GM12878 (cell line): Measurements from ENCODE around the gene MSL3B.

Source experiments
- ATAC-seq: fragments of 200-7000 bp; cut with Tn5 transposase; 3 replicates; pipeline ENCODE4 v1.9.1; 2020; ENCODE audit warnings: mild to moderate bottlenecking, moderate library complexity
- BruUV-seq: library from RNA; stranded (reverse); fragments of 400-500 nt; replicated peaks from 2 replicates; lab custom pipeline; 2021; lab: Mats Ljungman, UMichigan
- CTCF ChIA-PET: fragments of 300-600 bp; sonication (Branson Sonifier 250); formaldehyde crosslinking; extraction: SDS; loops from one replicate; lab custom pipeline; 2021; ENCODE audit warnings: inconsistent platforms; lab: Yijun Ruan, JAX
- POLR2A ChIA-PET: fragments of 350-600 bp; formaldehyde crosslinking; extraction: SDS; loops from one replicate; lab custom pipeline; 2021; ENCODE audit warnings: inconsistent platforms; lab: Charles Lee
- RAD21 ChIA-PET: fragments of 300-600 bp; sonication (Branson Sonifier 250); formaldehyde crosslinking; loops from one replicate; lab custom pipeline; 2023; ENCODE audit warnings: antibody characterized with exemption; ENCODE audit not compliant: unreplicated experiment; lab: Charles Lee
- SMC1A ChIA-PET: fragments of 300-600 bp; sonication (Branson Sonifier 250); formaldehyde crosslinking; loops from one replicate; lab custom pipeline; 2023; ENCODE audit not compliant: unreplicated experiment, uncharacterized antibody; lab: Charles Lee
- DNase-seq: peaks from one replicate; pipeline ENCODE4 v3.0.0-alpha.2; 2011; ENCODE audit warnings: low read depth, low spot score
- FAIRE-seq: peaks from 3 replicates; lab custom pipeline; 2011; peaks lifted over from hg19 to GRCh38; lab: Jason Lieb, UNC
- H2AFZ ChIP-seq: 2 replicates; pipeline ENCODE4 v1.6.0; 2011; ENCODE audit warnings: low read depth, low read length, control low read depth; ENCODE audit not compliant: control insufficient read depth
- H3K27ac ChIP-seq: 2 replicates; pipeline ENCODE4 v1.5.1; 2011; ENCODE audit warnings: control low read depth; ENCODE audit not compliant: control insufficient read depth, insufficient read depth
- H3K27me3 ChIP-seq, 2 experiments: replicated peaks in 1 of 2; 2 replicates each; pipeline versions ENCODE4 v1.6.0 to v1.6.1; 2011; ENCODE audit warnings: low read length in 1 of 2; ENCODE audit not compliant: control insufficient read depth in 2 of 2, insufficient read depth in 2 of 2
- H3K36me3 ChIP-seq, 2 experiments: 2 replicates each; pipeline ENCODE4 v1.5.1; 2011; ENCODE audit warnings: low read length in 1 of 2; ENCODE audit not compliant: control insufficient read depth in 2 of 2, insufficient read depth in 2 of 2
- H3K4me1 ChIP-seq: 2 replicates; pipeline ENCODE4 v1.6.1; 2011; ENCODE audit warnings: mild to moderate bottlenecking, low read length, moderate library complexity, mixed read lengths; ENCODE audit not compliant: control insufficient read depth, insufficient read depth
- H3K4me2 ChIP-seq: 2 replicates; pipeline ENCODE4 v1.6.0; 2011; ENCODE audit warnings: control low read depth; ENCODE audit not compliant: control insufficient read depth, insufficient read depth
- H3K4me3 ChIP-seq: fragments of 200-600 bp; sonication (generic); 2 replicates; pipeline ENCODE4 v1.5.1; 2016
- H3K79me2 ChIP-seq: 2 replicates; pipeline ENCODE4 v1.6.0; 2011; ENCODE audit warnings: low read length; ENCODE audit not compliant: control insufficient read depth, insufficient read depth
- H3K9ac ChIP-seq: 2 replicates; pipeline ENCODE4 v1.8.0; 2011; ENCODE audit warnings: low read length, control low read depth, mixed read lengths; ENCODE audit not compliant: control insufficient read depth, insufficient read depth
- H3K9me3 ChIP-seq: replicated peaks from 3 replicates; pipeline ENCODE4 v1.5.1; 2011; ENCODE audit warnings: mild to moderate bottlenecking, low read length; ENCODE audit not compliant: control insufficient read depth, insufficient read depth
- H4K20me1 ChIP-seq: 2 replicates; pipeline ENCODE4 v1.6.0; 2011; ENCODE audit not compliant: control insufficient read depth, insufficient read depth
- BCLAF1 ChIP-seq: fragments of 450-650 bp; IDR thresholded peaks from 2 replicates; pipeline ENCODE4 v1.6.1; 2017; ENCODE audit warnings: antibody characterized with exemption, mild to moderate bottlenecking, moderate library complexity
- FOXK2 ChIP-seq: fragments of 450-650 bp; IDR thresholded peaks from 2 replicates; pipeline ENCODE4 v1.6.1; 2017; ENCODE audit warnings: mild to moderate bottlenecking, moderate library complexity
- IKZF2 ChIP-seq, 2 experiments: fragments of 450-650 bp; IDR thresholded peaks; 2 replicates each; pipeline ENCODE4 v1.6.1; 2017; ENCODE audit warnings: mild to moderate bottlenecking in 2 of 2, moderate library complexity in 2 of 2
- MTA2 ChIP-seq: fragments of 450-650 bp; IDR thresholded peaks from 2 replicates; pipeline ENCODE4 v1.6.1; 2016; ENCODE audit warnings: low read depth, mild to moderate bottlenecking, moderate library complexity
- NR2F1 ChIP-seq: fragments of 450-650 bp; conservative IDR thresholded peaks from 2 replicates; pipeline ENCODE4 v1.6.1; 2017; ENCODE audit warnings: mild to moderate bottlenecking
- SMAD5 ChIP-seq: IDR thresholded peaks from 2 replicates; pipeline ENCODE4 v1.6.1; 2016; ENCODE audit warnings: antibody characterized with exemption, low read depth
- TBL1XR1 ChIP-seq: IDR thresholded peaks from 2 replicates; pipeline ENCODE4 v1.6.1; 2012; ENCODE audit warnings: low read depth, low read length, improper control_type of control experiment
- WGBS: methylation state at CpG from one replicate; pipeline ENCODE4 v1.1.6; 2016; ENCODE audit warnings: low lambda C conversion rate; ENCODE audit not compliant: insufficient replicate concordance, insufficient coverage; ENCODE audit errors: missing lambda C conversion rate; 5-methylcytosine and 5-hydroxymethylcytosine counted together
- in situ Hi-C: fragments of 300-500 bp; cut with MboI; formaldehyde crosslinking; loops from 9 replicates; pipeline ENCODE4 v1.14.3; 2018; ENCODE audit warnings: mixed read lengths
- intact Hi-C: fragments of 100-400 bp; cut with micrococcal nuclease; formaldehyde crosslinking; loops from one replicate; pipeline ENCODE4 v1.14.2; 2022; ENCODE audit not compliant: unreplicated experiment
- TF ChIP-seq, protein P1 (sequence below): fragments of 450-650 bp; IDR thresholded peaks from 2 replicates; pipeline ENCODE4 v1.6.1; 2016; ENCODE audit warnings: mild to moderate bottlenecking, moderate library complexity, borderline replicate concordance
- TF ChIP-seq, protein P2 (sequence below): fragments of 450-650 bp; IDR thresholded peaks from 2 replicates; pipeline ENCODE4 v1.6.1; 2016; ENCODE audit warnings: mild to moderate bottlenecking

Gene MSL3B

GRCh38 chr2:233817995-233818638, 50.1 kb downstream of the MSL3B start:
- no peak for TF ChIP-seq SMAD5
- TF ChIP-seq TBL1XR1, result no peak
- no peak for TF ChIP-seq IKZF2 (IDR thresholded peaks at IDR 0.05)
- TF ChIP-seq, protein P1, sequence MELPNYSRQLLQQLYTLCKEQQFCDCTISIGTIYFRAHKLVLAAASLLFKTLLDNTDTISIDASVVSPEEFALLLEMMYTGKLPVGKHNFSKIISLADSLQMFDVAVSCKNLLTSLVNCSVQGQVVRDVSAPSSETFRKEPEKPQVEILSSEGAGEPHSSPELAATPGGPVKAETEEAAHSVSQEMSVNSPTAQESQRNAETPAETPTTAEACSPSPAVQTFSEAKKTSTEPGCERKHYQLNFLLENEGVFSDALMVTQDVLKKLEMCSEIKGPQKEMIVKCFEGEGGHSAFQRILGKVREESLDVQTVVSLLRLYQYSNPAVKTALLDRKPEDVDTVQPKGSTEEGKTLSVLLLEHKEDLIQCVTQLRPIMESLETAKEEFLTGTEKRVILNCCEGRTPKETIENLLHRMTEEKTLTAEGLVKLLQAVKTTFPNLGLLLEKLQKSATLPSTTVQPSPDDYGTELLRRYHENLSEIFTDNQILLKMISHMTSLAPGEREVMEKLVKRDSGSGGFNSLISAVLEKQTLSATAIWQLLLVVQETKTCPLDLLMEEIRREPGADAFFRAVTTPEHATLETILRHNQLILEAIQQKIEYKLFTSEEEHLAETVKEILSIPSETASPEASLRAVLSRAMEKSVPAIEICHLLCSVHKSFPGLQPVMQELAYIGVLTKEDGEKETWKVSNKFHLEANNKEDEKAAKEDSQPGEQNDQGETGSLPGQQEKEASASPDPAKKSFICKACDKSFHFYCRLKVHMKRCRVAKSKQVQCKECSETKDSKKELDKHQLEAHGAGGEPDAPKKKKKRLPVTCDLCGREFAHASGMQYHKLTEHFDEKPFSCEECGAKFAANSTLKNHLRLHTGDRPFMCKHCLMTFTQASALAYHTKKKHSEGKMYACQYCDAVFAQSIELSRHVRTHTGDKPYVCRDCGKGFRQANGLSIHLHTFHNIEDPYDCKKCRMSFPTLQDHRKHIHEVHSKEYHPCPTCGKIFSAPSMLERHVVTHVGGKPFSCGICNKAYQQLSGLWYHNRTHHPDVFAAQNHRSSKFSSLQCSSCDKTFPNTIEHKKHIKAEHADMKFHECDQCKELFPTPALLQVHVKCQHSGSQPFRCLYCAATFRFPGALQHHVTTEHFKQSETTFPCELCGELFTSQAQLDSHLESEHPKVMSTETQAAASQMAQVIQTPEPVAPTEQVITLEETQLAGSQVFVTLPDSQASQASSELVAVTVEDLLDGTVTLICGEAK, result no peak
- TF ChIP-seq MTA2, result no peak
- TF ChIP-seq NR2F1, result no peak
- no peak for TF ChIP-seq FOXK2
- no peak for TF ChIP-seq BCLAF1
- TF ChIP-seq, protein P2, sequence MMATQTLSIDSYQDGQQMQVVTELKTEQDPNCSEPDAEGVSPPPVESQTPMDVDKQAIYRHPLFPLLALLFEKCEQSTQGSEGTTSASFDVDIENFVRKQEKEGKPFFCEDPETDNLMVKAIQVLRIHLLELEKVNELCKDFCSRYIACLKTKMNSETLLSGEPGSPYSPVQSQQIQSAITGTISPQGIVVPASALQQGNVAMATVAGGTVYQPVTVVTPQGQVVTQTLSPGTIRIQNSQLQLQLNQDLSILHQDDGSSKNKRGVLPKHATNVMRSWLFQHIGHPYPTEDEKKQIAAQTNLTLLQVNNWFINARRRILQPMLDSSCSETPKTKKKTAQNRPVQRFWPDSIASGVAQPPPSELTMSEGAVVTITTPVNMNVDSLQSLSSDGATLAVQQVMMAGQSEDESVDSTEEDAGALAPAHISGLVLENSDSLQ, result no peak
- BruUV-seq, result no TSS peak

More at GRCh38 chr2:233817995-233818638, 50.1 kb downstream of the MSL3B start:
- H3K9me3 ChIP-seq, result no peaks in the 10 kb centered on the region
- intact Hi-C loops, result no loop called here
- H2AFZ ChIP-seq, result no peak overlapping the region
- RAD21 ChIA-PET, result no interaction called here
- 29% methylated on average over 11 of the region's 11 CpGs for WGBS
- CTCF ChIA-PET, result no interaction called here
- no peaks in the 10 kb centered on the region for H4K20me1 ChIP-seq
- SMC1A ChIA-PET, result no interaction called here
- H3K36me3 ChIP-seq, result no peaks in the 10 kb centered on the region
- H3K27ac ChIP-seq, result no peak overlapping the region
- no peaks in the 10 kb centered on the region for H3K79me2 ChIP-seq
- H3K9ac ChIP-seq, result no peak overlapping the region
- no peak overlapping the region for H3K4me2 ChIP-seq
- POLR2A ChIA-PET, result no interaction called here
- no peaks in the 10 kb centered on the region for H3K4me1 ChIP-seq
- no peak for FAIRE-seq
- no peak overlapping the region for H3K4me3 ChIP-seq
- no peak for ATAC-seq
- no peaks in the 10 kb centered on the region; a peak in 3 of 4 replicates for H3K27me3 ChIP-seq
- no peak for DNase-seq
- in situ Hi-C loops, result no loop called here
